Measurements from ENCODE around the gene CD99L2.

The CD99L2 gene

GRCh38 chrX:150763810-150764209 lies 134.7 kb downstream of the CD99L2 start:
- no peak for DNase-seq
- Mint-ChIP-seq H3K27me3 (no peaks in the 10 kb centered on the region), H3K36me3 (peaks cover 5% of the 10 kb centered on the region), H3K9me3 (no peaks in the 10 kb centered on the region), H3K4me3 (no peak overlapping the region), H3K27ac (no peak overlapping the region), H3K4me1 (no peaks in the 10 kb centered on the region)
- CTCF ChIA-PET, result no interaction called here

DNA sequence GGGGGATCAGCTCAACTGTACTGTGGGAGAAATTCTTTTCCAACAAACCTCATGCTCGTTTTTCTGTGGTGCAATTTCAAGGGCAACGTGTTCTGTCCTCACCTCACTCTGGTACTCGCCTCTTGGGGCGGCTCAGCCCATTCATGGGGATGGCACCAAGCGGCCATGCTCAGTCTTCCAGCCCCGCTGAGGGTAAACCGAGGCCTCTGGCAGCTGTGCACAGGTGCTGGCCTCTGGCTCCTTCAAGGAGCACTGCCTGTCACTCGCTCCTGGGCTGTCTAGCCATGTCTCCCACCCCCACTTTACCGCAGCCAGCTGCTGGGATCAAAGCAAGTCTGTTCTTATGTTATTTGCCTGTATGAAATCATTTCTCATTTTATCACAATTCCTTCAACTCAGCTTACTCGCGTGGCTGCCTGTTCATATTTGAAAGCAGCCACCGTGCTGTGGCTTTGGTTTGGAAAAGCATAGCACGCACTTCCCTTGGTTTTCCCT lies 135.1 kb downstream of the CD99L2 start:
- Mint-ChIP-seq H3K36me3 (peaks cover 7% of the 10 kb centered on the region), H3K27me3 (no peaks in the 10 kb centered on the region), H3K9me3 (no peaks in the 10 kb centered on the region), H3K27ac (no peak overlapping the region), H3K4me3 (no peak overlapping the region), H3K4me1 (no peaks in the 10 kb centered on the region)
- CTCF ChIA-PET, result no interaction called here
- no peak for DNase-seq

DNA sequence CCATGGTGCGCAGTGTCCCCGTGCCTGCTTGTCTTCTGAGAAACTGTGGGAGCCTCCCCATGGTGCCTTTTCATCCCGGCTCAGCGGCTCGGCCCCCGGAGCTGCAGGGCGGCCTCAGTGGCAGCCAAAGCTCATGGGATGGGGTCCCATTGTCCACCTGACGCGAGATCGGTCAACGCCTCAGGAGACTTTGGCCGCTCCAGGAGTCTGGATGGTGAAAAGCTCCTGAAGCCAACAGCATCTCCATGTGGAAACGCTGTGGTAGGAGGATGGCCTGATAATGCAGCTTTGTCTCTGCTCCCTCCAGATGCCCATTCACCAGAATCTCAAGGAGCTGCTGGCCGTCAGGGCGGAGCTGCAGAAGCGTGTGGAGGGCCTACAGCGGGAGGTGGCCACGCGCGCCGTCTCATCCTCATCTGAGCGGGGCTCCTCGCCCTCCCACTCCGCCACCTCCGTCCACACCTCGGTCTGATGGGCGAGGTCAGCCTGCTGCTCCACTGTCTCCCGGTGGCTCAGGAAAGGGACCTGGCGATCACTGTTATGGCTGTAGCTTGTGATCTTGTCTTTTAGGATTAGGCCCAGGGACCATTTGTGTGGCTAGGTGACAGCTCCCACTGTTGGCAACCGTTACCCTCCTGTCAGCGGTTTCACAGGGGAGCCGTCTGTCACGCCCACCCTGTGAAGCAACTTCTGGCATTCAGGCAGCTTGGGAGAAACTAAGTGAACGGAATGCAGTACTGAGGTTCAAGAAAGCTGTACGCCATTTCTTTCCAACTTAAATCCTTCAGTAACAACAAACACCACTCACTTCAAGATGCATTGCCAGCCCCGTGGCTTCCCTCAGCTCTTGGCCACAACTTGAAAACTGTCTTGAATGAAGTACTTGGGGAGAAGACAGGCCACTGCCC lies 136.0 kb downstream of the CD99L2 start:
- Mint-ChIP-seq H3K4me3 (no peak overlapping the region), H3K27ac (no peak overlapping the region)

DNA sequence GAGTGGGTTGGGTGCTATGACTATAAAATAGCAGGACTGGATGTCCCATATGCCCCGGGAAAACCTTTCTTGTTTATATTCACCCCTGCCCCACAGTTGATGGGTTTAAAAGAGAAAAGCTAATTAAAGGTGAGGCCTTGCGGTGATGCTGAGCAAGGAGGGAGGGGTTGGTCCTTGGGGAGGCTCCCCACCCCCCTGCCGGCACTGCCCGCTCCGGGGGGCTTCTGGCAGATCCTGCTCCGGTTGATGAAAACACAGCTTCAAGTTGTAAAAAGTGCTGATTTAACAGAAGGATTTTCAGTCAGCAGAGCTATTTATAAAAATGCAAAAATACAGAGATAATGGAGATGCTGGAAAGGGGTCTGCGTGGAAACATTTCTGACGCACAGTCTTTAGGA lies 136.7 kb downstream of the CD99L2 start:
- H3K27ac Mint-ChIP-seq, result no peak overlapping the region
- H3K9me3 Mint-ChIP-seq, result no peaks in the 10 kb centered on the region
- H3K4me1 Mint-ChIP-seq, result no peaks in the 10 kb centered on the region
- H3K27me3 Mint-ChIP-seq, result no peaks in the 10 kb centered on the region
- no peak overlapping the region for H3K4me3 Mint-ChIP-seq
- CTCF ChIA-PET, result no interaction called here
- no peak for DNase-seq
- H3K36me3 Mint-ChIP-seq, result peaks cover 18% of the 10 kb centered on the region

More for the DNA sequence above, 136.0 kb downstream of the CD99L2 start:
- DNase-seq, result no peak
- CTCF ChIA-PET, result no interaction called here
- Mint-ChIP-seq H3K9me3 (no peaks in the 10 kb centered on the region), H3K4me1 (no peaks in the 10 kb centered on the region), H3K27me3 (no peaks in the 10 kb centered on the region), H3K36me3 (peaks cover 15% of the 10 kb centered on the region)

DNA sequence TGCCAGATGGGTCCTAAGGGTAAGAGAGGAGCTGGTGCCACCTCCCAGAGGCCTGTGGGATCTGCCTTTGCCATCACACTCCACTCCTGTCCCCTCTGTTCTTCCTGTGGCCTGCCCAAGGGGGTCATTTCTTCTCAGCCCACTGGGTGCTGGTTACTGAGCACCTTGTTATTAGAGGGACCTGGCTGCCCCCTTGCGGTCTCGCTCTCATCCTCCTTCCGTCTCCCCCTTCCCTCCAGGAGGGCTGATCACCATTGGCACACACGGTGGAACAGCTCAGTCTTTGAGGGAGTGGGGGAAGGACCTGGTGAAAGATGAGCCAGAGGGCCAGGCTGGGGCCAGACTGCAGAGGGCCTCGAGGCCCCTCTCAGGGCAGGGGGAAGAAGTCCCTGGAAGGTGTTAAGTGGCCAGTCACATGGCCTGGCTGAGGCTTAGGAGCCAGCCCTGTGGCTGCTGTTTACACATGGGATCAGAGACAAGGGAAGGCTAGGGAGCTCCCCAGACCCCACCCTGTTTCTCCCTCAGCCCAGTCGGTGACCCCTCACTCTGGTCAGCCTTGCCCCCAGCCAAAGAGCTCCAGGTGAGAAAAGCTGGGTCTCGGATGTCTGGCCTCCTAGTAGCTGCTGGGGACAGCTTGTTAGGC lies 137.2 kb downstream of the CD99L2 start:
- H3K9me3 Mint-ChIP-seq, result no peaks in the 10 kb centered on the region
- DNase-seq, result no peak
- CTCF ChIA-PET, result no interaction called here
- no peak overlapping the region for H3K27ac Mint-ChIP-seq
- no peaks in the 10 kb centered on the region for H3K27me3 Mint-ChIP-seq
- H3K4me3 Mint-ChIP-seq, result no peak overlapping the region
- H3K4me1 Mint-ChIP-seq, result no peaks in the 10 kb centered on the region
- H3K36me3 Mint-ChIP-seq, result peaks cover 17% of the 10 kb centered on the region

DNA sequence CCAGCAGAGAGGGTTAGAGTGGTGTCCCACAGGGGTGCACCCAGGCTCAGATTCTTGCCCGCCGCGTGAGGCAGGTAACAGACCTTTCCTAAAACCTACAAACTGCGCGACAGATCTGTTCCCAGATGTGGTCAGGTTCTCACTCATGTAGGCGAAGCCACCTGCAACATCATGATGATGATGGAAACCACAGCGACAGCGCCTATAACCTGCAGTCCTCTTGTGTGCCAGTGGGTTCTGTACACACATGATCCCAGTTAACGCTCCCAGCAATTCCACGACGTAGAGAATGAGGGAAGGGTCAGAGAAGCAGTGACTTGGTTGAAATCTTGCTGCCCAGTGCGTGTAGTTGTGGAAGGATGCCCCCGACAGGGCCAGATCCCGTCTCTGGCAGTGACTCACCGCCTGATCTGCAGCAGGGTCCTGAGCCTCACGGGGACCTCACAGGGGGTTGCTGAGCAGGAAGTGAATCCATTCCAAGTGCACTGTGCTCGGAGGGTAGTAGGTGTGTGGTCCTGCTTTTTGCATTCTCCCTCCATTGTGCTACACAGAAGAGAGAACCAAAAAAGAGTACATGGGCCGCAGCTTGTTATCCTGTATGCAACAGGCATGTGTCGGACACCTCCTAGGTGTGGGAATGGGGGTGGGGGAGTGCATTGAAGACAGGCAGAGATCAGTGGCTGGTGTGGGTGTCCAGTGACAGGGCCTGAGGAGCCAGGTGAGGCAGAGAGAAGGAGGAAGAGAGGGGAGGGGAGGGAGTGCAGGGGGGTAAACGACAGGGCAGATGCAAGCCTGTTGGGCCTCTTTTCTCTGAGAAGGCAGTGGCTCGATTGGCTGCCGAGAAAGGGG lies 138.7 kb downstream of the CD99L2 start:
- Mint-ChIP-seq H3K4me3 (no peak overlapping the region), H3K27me3 (no peaks in the 10 kb centered on the region), H3K36me3 (peaks cover 24% of the 10 kb centered on the region), H3K4me1 (no peaks in the 10 kb centered on the region), H3K27ac (no peak overlapping the region), H3K9me3 (no peaks in the 10 kb centered on the region)
- DNase-seq, result no peak
- CTCF ChIA-PET, result no interaction called here

- peaks cover 31% of the 10 kb centered on the region for H3K36me3 Mint-ChIP-seq
- no peak overlapping the region for H3K27ac Mint-ChIP-seq
Observed at GRCh38 chrX:150757371-150757770, 141.1 kb downstream of the CD99L2 start.

GRCh38 chrX:150753968-150754367 lies 144.5 kb downstream of the CD99L2 start:
- no peak for DNase-seq
- Mint-ChIP-seq H3K27me3 (no peaks in the 10 kb centered on the region), H3K9me3 (no peaks in the 10 kb centered on the region), H3K4me3 (no peak overlapping the region), H3K36me3 (peaks cover 43% of the 10 kb centered on the region), H3K27ac (no peak overlapping the region), H3K4me1 (no peaks in the 10 kb centered on the region)
- CTCF ChIA-PET, result no interaction called here

More at GRCh38 chrX:150757371-150757770, 141.1 kb downstream of the CD99L2 start:
- Mint-ChIP-seq H3K4me1 (no peaks in the 10 kb centered on the region), H3K27me3 (no peaks in the 10 kb centered on the region), H3K9me3 (no peaks in the 10 kb centered on the region), H3K4me3 (no peak overlapping the region)
- no peak for DNase-seq
- CTCF ChIA-PET, result no interaction called here

DNA sequence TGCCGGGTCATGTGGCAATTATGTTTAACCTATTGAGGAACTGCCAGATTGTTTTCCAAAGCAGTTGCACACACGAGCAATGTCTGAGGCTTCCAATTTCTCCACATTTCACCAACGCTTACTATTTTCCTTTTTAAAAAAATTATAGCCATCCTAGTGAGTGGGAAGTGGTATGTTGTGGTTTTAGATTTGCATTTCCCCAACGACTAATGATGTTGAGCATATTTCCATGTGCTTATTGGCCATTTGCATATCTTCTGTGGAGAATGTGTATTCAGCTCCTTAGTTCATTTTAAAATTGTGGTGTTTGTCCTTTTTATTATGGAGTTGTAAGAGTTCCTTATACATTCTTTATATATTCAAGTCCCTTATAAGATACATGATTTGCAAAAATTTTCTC lies 145.1 kb downstream of the CD99L2 start:
- no peak for DNase-seq
- Mint-ChIP-seq H3K27me3 (no peaks in the 10 kb centered on the region), H3K36me3 (peaks cover 39% of the 10 kb centered on the region), H3K4me3 (no peak overlapping the region), H3K27ac (no peak overlapping the region), H3K9me3 (no peaks in the 10 kb centered on the region), H3K4me1 (no peaks in the 10 kb centered on the region)
- CTCF ChIA-PET, result no interaction called here

DNA sequence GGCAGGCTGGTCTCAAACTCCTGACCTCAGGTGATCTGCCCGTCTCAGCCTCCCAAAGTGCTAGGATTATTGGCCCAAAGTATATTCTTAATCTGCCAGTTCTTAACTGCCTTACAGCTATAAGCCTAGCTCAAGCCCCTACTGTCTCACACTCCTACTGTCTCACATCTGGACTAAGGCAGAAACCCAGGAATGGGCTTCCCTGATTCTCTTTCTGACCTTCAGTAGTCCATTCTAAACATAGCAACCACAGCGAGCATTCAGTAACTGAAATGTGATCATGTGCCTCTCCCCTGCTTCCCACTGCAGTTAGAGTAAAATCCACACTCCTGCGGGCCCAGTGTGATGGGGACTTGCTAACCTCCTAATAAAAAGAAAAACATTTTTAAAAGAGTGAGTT lies 146.3 kb downstream of the CD99L2 start:
- Mint-ChIP-seq H3K4me3 (no peak overlapping the region), H3K4me1 (no peaks in the 10 kb centered on the region), H3K27ac (no peak overlapping the region), H3K36me3 (peaks cover 30% of the 10 kb centered on the region), H3K9me3 (no peaks in the 10 kb centered on the region), H3K27me3 (no peaks in the 10 kb centered on the region)
- CTCF ChIA-PET, result no interaction called here
- DNase-seq, result no peak

DNA sequence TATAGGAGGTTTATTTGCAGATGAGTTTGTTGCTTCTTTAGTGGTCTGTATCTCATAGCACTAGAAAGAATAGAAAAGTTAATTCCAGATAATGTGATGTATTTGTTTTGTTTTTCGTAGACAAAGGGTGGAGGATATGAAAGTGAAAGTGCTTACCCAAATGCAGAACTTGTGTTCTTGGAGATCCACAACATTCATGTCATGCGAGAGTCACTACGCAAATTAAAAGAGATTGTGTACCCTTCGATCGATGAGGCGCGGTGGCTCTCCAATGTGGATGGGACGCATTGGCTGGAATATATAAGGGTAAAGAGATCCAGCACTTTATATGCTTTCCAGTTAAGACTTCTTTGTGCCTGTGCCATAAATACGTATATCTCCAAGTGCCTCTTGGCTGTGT lies 162.0 kb downstream of the CD99L2 start:
- Mint-ChIP-seq H3K36me3 (peaks cover 62% of the 10 kb centered on the region), H3K4me3 (peak overlapping the region; percentile 33), H3K9me3 (no peaks in the 10 kb centered on the region), H3K27ac (peak overlapping the region; percentile 94), H3K27me3 (no peaks in the 10 kb centered on the region), H3K4me1 (peaks cover 29% of the 10 kb centered on the region)
- no peak for DNase-seq
- CTCF ChIA-PET, result no interaction called here

DNA sequence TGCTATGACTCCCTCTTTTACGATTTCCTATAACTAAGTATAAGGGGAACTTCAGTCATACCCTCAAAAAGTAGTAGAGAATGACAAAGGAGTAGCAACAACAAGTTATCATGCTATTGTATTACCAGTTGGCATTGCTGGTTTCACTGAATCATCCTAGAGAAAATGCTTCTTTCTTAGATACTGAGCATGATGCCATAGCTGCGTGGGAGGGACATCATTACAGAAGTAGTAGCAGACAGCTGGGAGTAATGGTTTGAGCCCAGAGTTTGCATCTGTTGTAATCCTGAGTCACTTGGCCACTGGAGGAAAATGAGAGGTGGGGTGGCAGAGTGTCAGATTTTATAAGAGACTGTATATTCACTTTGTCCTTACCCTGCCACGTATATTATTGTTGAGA lies 166.7 kb downstream of the CD99L2 start:
- Mint-ChIP-seq H3K4me3 (no peak overlapping the region), H3K36me3 (peaks cover 56% of the 10 kb centered on the region), H3K4me1 (peaks cover 23% of the 10 kb centered on the region), H3K27me3 (no peaks in the 10 kb centered on the region), H3K27ac (no peak overlapping the region), H3K9me3 (no peaks in the 10 kb centered on the region)
- no peak for DNase-seq
- CTCF ChIA-PET, result interaction anchor here (0.6 kb wide), 1 partner anchor 281 kb away, joined by 3 read pairs; no protein-coding TSS in a partner anchor

GRCh38 chrX:150730719-150731118 lies 167.7 kb downstream of the CD99L2 start:
- CTCF ChIA-PET, result no interaction called here
- no peaks in the 10 kb centered on the region for H3K27me3 Mint-ChIP-seq
- no peaks in the 10 kb centered on the region for H3K9me3 Mint-ChIP-seq
- H3K36me3 Mint-ChIP-seq, result peaks cover 55% of the 10 kb centered on the region
- no peak overlapping the region for H3K27ac Mint-ChIP-seq
- peaks cover 12% of the 10 kb centered on the region for H3K4me1 Mint-ChIP-seq
- no peak for DNase-seq
- H3K4me3 Mint-ChIP-seq, result no peak overlapping the region

- Mint-ChIP-seq H3K36me3 (peaks cover 52% of the 10 kb centered on the region), H3K4me3 (no peak overlapping the region), H3K27me3 (no peaks in the 10 kb centered on the region), H3K4me1 (peaks cover 6% of the 10 kb centered on the region), H3K27ac (no peak overlapping the region), H3K9me3 (no peaks in the 10 kb centered on the region)
- CTCF ChIA-PET, result no interaction called here
- DNase-seq, result no peak
Observed at GRCh38 chrX:150729956-150730355, 168.5 kb downstream of the CD99L2 start.
